Brain pericyte (primary cell): Measurements from ENCODE around the gene APEH.

ENCODE experiments used
- DNase-seq: peaks from one replicate; pipeline ENCODE4 v3.0.0-alpha.2; 2012; ENCODE audit warnings: low read depth, low spot score

APEH gene

GRCh38 chr3:49727154-49727923 lies 53.2 kb downstream of the APEH start:
- DNase-seq: no peak

DNA sequence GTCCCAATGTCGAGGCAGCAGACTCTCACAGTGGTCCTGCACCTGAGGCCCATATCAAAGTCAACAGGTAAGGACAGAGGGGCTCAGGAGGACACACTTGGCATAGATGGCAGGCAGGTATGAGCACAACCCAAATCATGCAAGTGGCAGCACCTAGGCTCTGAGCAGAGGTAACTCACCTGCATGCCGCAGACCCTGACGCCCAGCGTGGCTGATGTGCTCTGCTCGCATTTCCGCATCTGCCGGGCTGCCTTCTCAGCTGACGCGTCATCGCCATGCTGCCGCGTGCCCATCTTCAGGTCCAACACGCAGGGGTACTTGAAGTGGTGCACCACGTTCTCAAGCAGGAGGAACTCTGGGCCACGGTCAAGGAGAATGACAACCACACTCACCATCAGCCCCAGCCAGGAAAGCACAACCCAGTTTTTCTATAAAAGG lies 53.8 kb downstream of the APEH start:
- no peak for DNase-seq

DNA sequence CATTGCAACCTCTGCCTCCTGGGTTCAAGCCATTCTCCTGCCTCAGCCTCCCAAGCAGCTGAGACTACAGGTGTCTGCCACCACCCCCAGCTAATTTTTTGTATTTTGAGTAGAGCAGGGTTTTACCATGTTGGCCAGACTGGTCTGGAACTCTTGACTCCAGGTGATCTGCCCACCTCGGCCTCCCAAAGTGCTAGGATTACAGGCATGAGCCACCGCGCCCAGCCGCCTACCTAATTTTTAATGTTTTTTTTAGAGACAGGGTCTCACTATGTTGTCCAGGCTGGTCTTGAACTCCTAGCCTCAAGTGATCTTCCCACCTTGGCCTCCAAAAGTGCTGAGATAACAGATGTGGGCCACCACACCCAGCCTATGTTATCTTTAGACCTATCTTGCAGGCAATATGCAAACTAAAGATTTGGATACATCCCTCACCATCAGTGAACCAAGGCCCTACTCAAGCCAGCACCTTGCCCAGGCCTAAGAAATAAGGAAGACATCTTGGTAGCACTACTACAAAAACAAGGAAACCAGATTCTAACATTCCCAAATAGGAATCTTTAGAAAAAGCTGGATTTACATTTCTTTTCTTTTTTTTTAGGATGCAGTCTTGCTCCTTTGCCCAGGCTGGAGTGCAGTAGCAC lies 55.9 kb downstream of the APEH start:
- no peak for DNase-seq

- no peak for DNase-seq
Observed at GRCh38 chr3:49732597-49732996, 58.4 kb downstream of the APEH start.

GRCh38 chr3:49733551-49733950 lies 59.4 kb downstream of the APEH start:
- no peak for DNase-seq
